WERI-Rb-1 (cell line): ENCODE measurements around the gene GTF3C1.

Source experiments
- DNase-seq: peaks from one replicate; pipeline ENCODE4 v3.0.0-alpha.2; 2020
- H3K27ac ChIP-seq: fragments of 250-450 bp; sonication (Bioruptor Pico); 2 replicates; pipeline ENCODE4 v1.5.1; 2020; ENCODE audit warnings: mild to moderate bottlenecking, moderate library complexity
- H3K27me3 ChIP-seq: fragments of 250-450 bp; sonication (Bioruptor Pico); 2 replicates; pipeline ENCODE4 v1.5.1; 2021; ENCODE audit warnings: mild to moderate bottlenecking, low read depth, moderate library complexity; ENCODE audit not compliant: insufficient read depth, severe bottlenecking
- H3K36me3 ChIP-seq: fragments of 250-450 bp; sonication (Bioruptor Pico); 2 replicates; pipeline ENCODE4 v1.5.1; 2020; ENCODE audit warnings: mild to moderate bottlenecking, moderate library complexity
- H3K4me3 ChIP-seq: 2 replicates; pipeline ENCODE4 v1.5.1; 2011; ENCODE audit warnings: low read depth, mild to moderate bottlenecking, control low read depth, low read length
- H3K9me3 ChIP-seq: fragments of 250-450 bp; sonication (Bioruptor Pico); 2 replicates; pipeline ENCODE4 v1.5.1; 2021; ENCODE audit warnings: mild to moderate bottlenecking, moderate library complexity; ENCODE audit not compliant: severe bottlenecking
- TF ChIP-seq, protein P1 (sequence below): IDR thresholded peaks from 2 replicates; pipeline ENCODE4 v1.5.1; 2011; ENCODE audit warnings: low read depth, mild to moderate bottlenecking, control low read depth, inconsistent platforms, low read length

The GTF3C1 gene

DNA sequence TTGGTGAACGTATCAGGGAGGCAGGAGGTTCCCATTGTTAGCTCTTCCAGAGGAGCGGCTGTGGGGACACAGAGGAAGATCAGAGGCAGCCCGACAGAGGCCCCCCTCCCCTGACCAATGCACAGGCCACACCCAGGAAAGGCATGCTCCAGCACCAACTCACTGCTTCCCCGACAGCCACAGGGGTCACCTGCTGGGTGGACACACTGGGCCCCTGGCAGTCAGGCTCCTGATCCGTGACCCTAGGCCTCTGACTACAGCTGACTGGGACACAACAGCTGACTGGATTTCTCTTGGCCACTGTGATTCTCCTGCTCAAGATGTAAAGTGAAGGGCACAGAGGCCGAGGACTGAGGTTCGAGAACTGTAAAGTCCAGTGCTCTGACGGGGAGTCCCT is 84.2 kb downstream of the GTF3C1 start:
- Histone ChIP-seq H3K36me3 (peaks cover 95% of the 10 kb centered on the region), H3K27me3 (no peaks in the 10 kb centered on the region), H3K9me3 (no peaks in the 10 kb centered on the region), H3K4me3 (no peak overlapping the region), H3K27ac (no peak overlapping the region)
- TF ChIP-seq, protein P1, sequence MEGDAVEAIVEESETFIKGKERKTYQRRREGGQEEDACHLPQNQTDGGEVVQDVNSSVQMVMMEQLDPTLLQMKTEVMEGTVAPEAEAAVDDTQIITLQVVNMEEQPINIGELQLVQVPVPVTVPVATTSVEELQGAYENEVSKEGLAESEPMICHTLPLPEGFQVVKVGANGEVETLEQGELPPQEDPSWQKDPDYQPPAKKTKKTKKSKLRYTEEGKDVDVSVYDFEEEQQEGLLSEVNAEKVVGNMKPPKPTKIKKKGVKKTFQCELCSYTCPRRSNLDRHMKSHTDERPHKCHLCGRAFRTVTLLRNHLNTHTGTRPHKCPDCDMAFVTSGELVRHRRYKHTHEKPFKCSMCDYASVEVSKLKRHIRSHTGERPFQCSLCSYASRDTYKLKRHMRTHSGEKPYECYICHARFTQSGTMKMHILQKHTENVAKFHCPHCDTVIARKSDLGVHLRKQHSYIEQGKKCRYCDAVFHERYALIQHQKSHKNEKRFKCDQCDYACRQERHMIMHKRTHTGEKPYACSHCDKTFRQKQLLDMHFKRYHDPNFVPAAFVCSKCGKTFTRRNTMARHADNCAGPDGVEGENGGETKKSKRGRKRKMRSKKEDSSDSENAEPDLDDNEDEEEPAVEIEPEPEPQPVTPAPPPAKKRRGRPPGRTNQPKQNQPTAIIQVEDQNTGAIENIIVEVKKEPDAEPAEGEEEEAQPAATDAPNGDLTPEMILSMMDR, result no peak
- DNase-seq, result no peak

DNA sequence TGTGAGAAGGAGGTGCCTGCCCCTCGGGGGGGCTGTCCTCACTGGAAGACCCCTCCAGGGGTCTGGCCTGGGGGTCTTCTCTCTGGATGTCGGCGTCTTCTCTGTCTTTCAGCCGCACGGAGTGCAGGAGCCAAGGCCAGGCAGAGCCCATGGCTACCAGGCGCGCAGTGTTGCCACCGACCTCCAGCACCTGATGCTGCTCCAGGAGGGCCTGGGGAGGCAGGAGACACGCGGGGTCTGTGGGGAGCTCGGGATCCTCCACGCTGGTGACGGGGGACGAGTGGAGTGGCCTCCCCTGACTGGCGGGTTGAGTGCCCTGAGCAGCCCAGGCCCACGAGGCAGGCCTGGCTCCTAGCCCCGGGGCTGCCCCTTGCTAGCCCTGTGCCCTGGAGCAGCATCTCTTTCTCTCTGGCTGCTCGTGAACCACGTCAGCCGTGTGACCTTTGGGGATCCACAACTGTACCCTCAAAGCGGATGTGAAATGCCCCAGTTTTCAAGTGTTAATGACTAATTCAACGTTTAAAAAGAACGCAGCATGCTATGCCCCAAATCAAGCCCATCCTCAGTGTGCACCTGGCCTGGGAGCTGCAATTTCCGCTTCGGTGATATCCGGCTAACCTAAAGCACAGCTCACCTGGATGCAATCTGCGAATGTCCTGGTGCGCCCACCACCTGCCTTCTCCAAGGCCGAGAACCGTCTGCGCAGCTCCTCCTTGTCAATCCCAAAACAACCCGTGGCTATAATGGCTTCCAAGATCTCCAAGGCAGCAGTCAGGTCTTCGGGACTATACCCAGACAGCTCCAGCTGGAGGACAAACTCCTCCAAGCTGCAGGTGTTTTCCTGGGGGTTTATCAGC is 84.9 kb downstream of the GTF3C1 start:
- Histone ChIP-seq H3K36me3 (peaks cover 94% of the 10 kb centered on the region), H3K27me3 (no peaks in the 10 kb centered on the region), H3K27ac (no peak overlapping the region), H3K9me3 (no peaks in the 10 kb centered on the region), H3K4me3 (no peak overlapping the region)
- TF ChIP-seq, protein P1, result no peak
- no peak for DNase-seq

DNA sequence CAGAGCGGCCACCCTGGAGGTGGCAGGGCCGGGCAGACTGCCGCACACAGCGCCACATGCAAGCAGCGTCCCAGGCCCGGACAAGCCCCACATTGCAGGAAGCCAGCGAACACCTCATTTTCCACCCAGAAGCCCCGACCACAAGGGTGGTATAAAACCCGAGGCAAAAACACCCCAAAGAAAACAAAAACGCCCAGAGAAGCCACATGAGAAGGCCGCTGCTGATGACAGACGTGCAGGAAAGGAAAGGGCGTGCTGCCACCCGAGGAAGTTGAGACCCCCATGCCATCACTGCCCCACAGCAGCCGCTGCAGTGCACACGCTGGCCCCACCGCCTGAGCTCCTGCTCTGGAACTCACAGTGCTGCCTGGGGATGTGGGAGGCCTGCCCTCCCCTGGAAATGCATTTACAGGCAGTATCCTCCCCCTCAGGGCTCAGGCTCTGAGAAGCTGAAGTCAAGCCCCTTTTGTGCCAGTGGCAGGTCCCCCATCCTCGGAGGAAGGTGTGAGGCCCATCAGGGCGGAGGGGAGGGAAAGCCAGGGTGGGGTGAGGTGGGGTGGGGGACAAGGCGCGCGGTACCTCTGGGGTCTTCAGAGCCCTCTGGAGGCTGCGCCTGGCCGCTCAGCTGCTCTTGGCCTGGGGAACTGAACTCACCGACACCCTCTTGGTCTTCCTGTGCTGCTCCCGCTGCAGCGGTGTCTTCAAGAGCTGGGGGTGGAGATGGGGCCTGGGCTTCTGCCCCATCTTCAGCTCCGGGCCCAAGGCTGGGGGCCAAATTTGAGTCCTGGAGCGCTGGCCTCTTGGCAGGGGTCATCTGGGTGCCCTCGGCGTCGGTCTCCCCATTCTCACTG is 85.7 kb downstream of the GTF3C1 start:
- Histone ChIP-seq H3K9me3 (no peaks in the 10 kb centered on the region), H3K27me3 (no peaks in the 10 kb centered on the region), H3K27ac (no peak overlapping the region), H3K36me3 (peaks cover 91% of the 10 kb centered on the region), H3K4me3 (no peak overlapping the region)
- TF ChIP-seq, protein P1, result no peak
- no peak for DNase-seq

DNA sequence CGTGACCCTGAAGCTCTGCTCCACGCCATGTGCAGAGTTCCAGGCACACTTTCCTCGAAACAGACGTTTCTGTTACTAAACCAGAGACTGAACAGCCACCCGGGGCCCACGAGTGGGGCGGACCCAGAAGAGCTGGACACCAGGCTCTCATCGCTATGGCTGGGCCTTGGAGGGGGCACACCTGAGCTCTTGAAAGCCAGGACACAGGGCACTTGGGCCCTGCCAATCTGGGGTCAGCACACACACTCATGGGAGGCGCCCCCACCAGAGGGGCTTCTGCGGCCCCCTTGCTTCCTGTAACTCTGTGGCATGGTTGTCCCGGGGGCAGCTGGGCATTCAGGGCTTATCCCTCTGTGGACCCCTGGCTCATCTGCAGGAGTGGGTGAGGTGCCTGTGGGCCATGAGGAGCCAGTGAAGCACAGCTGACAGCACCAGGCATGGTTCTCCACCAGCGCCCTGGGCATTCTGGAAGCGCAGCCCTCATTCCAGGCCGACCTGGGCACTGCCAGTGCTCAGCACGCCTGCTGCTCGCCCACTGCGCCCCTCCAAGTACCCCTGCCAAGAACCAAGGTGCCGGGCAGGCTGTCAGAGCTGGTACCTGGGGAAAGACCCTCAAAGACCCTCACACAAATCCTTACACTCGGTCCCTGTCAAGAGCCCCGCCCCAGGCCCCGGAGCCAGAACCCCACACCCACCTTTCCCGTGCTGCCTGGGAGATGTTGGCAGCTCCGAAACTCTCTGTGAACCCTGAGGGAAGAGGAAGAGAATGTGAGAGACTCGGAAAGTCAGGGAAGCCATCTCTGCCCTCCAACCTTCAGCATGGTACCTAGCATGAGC is 86.6 kb downstream of the GTF3C1 start:
- H3K4me3 ChIP-seq, result no peak overlapping the region
- no peak for DNase-seq
- no peak overlapping the region for H3K27ac ChIP-seq
- TF ChIP-seq, protein P1, result no peak
- peaks cover 82% of the 10 kb centered on the region for H3K36me3 ChIP-seq
- H3K9me3 ChIP-seq, result no peaks in the 10 kb centered on the region
- no peaks in the 10 kb centered on the region for H3K27me3 ChIP-seq

DNA sequence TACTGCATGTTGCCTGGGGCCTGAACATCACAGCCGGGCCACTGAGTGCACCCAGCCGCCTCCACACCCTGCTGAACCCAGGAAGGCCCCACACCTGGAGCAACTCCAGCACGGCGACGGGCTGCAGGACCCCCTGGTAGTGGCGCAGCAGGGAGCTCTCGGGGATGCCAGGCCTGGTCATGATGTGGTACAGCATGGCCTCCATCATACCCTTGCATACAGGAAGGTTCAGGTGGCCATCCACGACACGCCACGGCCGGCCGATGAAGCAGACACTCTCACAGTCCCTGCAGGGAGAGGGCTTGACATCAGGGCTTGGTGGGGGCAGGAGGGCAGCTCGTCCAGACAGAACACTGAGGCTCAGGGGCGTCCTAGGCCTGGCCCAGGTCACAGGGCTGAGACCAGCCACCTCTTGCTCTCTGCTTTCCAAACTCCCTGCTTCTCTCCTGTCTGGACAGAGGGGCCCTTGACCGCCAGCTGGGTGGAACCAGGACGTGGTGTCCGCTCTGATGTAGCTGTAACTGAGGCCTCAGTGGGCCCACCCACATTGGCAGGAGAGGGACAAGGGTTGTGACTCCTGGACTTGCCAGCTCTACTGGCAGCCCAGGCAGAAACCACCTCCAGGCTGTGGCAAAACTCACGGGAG is 87.4 kb downstream of the GTF3C1 start:
- no peaks in the 10 kb centered on the region for H3K9me3 ChIP-seq
- DNase-seq, result no peak
- no peak overlapping the region for H3K4me3 ChIP-seq
- peaks cover 75% of the 10 kb centered on the region for H3K36me3 ChIP-seq
- H3K27ac ChIP-seq, result no peak overlapping the region
- TF ChIP-seq, protein P1, result no peak
- H3K27me3 ChIP-seq, result no peaks in the 10 kb centered on the region
